ENCODE measurements around the gene ACSF3.
"Not testable (repeated sequence)": the region's sequence is repeated elsewhere in the genome, so short reads cannot be mapped to it uniquely, and the experiment has no call there.

The ACSF3 gene

DNA sequence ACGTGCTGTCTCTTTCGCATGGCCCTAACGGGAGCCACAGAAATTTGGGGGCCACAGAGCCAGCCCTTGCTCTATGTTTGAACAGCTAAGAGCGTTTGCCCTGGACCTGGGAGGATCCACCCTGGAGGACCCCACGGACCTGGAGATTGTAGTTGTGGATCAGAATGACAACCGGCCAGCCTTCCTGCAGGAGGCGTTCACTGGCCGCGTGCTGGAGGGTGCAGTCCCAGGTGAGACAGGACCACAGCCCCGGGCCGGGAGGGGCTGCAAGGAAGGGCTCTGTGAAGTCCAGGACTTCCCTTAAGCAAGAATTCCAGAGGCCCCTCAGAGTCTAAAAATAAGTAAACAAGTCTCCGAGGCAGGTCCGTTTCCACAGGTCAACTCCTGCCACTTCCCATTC is 89.8 kb downstream of the ACSF3 start:
- TF ChIP-seq CTCF (IDR thresholded peaks at IDR 0.05; ENCODE audit: insufficient read depth, low read length, missing control alignments) = no peak
- ChIA-PET CTCF (interaction anchor here (3.5 kb wide), 1 partner anchor 16 kb away, joined by 17 read pairs; no protein-coding TSS in a partner anchor), POLR2A (interaction anchor here (0.5 kb wide), 1 partner anchor 15 kb away, joined by 3 read pairs; no protein-coding TSS in a partner anchor)
- no peak for DNase-seq (ENCODE audit: low read depth, low spot score)
- no peak overlapping the region for H3K4me3 ChIP-seq (ENCODE audit: low read depth, low read length)

DNA sequence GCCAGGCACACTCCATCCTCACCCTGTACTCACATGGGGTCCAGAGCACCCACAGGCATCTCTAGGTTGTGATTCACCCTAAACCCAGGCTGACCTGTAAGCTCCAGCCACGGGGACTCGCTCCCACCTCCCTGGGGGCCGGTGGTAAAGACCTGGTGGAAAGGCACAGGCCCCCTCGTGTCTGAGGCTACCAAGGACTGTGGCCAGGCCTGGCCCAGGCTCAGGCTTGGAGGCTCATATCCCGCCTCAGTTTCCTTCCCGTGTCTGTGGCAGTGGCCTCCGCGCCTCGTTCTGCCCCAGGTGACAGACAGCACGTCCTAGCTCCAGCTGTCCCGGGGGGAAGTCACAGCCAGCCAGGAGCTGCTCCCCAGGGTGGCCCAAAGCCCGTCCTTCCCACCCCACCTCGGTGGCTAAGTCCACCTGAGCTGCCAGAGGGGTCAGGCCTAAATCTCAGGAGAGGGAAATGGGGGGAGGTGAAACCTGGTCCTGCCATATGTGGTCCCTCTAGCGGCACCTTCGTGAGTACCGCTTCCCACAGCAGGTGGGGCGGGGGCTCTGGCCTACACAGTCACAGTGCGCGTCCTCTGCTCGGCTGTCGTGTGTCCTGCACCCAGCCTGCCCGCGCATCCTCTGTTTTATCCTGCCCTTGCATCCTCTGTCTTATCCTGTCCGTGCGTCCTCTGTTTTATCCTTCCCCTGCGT is 90.5 kb downstream of the ACSF3 start:
- POLR2A ChIA-PET = no interaction called here
- CTCF ChIA-PET = interaction anchor here (3.5 kb wide), 1 partner anchor 16 kb away, joined by 17 read pairs; no protein-coding TSS in a partner anchor
- no peak for TF ChIP-seq CTCF (IDR thresholded peaks at IDR 0.05; ENCODE audit: insufficient read depth, low read length, missing control alignments)
- no peak overlapping the region for H3K4me3 ChIP-seq (ENCODE audit: low read depth, low read length)
- no peak for DNase-seq (ENCODE audit: low read depth, low spot score)

- ChIA-PET POLR2A (interaction anchor here (0.6 to 1.0 kb wide), 2 partner anchors 8 to 383 kb away, joined by 3 read pairs; no protein-coding TSS in a partner anchor), CTCF (interaction anchor here (3.5 kb wide), 1 partner anchor 17 kb away, joined by 17 read pairs; no protein-coding TSS in a partner anchor)
- no peak for TF ChIP-seq CTCF (IDR thresholded peaks at IDR 0.05; ENCODE audit: insufficient read depth, low read length, missing control alignments)
- no peak for DNase-seq (ENCODE audit: low read depth, low spot score)
- H3K4me3 ChIP-seq (ENCODE audit: low read depth, low read length) = no peak overlapping the region
Observed at GRCh38 chr16:89184677-89184932, 91.0 kb downstream of the ACSF3 start.

GRCh38 chr16:89184933-89185794 is 91.5 kb downstream of the ACSF3 start:
- no peak overlapping the region for H3K4me3 ChIP-seq (ENCODE audit: low read depth, low read length)
- TF ChIP-seq CTCF (IDR thresholded peaks at IDR 0.05; ENCODE audit: insufficient read depth, low read length, missing control alignments) = no peak
- no peak for DNase-seq (ENCODE audit: low read depth, low spot score)
- ChIA-PET CTCF (interaction anchor here (3.5 kb wide), 1 partner anchor 17 kb away, joined by 17 read pairs; no protein-coding TSS in a partner anchor), POLR2A (interaction anchor here (0.6 to 1.0 kb wide), 2 partner anchors 8 to 384 kb away, joined by 3 read pairs; no protein-coding TSS in a partner anchor)

DNA sequence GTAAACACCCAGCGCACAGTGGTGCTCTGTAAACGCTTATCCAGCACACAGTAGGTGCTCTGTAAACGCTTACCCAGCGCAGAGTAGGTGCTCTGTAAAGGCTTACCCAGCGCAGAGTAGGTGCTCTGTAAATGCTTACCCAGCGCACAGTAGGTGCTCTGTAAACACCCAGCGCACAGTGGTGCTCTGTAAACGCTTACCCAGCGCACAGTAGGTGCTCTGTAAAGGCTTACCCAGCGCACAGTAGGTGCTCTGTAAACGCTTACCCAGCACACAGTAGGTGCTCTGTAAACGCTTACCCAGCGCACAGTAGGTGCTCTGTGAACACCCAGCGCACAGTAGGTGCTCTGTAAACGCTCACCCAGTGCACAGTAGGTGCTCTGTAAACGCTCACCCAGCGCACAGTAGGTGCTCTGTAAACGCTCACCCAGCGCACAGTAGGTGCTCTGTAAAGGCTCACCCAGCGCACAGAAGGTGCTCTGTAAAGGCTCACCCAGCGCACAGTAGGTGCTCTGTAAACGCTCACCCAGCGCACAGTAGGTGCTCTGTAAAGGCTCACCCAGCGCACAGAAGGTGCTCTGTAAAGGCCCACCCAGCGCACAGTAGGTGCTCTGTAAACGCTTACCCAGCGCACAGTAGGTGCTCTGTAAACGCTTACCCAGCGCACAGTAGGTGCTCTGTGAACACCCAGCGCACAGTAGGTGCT is 92.4 kb downstream of the ACSF3 start:
- POLR2A ChIA-PET; H3K4me3 ChIP-seq (ENCODE audit: low read depth, low read length); DNase-seq (ENCODE audit: low read depth, low spot score): not testable (repeated sequence)
- CTCF ChIA-PET = interaction anchor here (3.5 kb wide), 1 partner anchor 18 kb away, joined by 17 read pairs; no protein-coding TSS in a partner anchor

- CTCF ChIA-PET = not testable (repeated sequence)
Observed at GRCh38 chr16:89186593-89187031, 93.0 kb downstream of the ACSF3 start.

More at GRCh38 chr16:89186593-89187031, 93.0 kb downstream of the ACSF3 start:
- DNase-seq (ENCODE audit: low read depth, low spot score); H3K4me3 ChIP-seq (ENCODE audit: low read depth, low read length); POLR2A ChIA-PET: not testable (repeated sequence)

All from AG04449 (cell line).